ENCODE measurements around the gene LHX3. TPM values are rescaled to one million over a fixed set of nuclear protein-coding genes. Genes with fewer than 3 reads are reported as not detected.

Gene LHX3
- total and polyA plus RNA-seq, 10 of the 15 experiments (the other 5 are each of a cell fraction or from before 2014, with no cell fraction given): not detected

GRCh38 chr9:136147890-136148714, 56.8 kb downstream of the LHX3 start:
- Histone ChIP-seq H3K36me3 (ENCODE audit: control insufficient read depth in 2 of 2, insufficient read depth in 2 of 2, low read length in 1 of 2) (no peaks in the 10 kb centered on the region), H3K27ac (ENCODE audit: control insufficient read depth, insufficient read depth) (no peak overlapping the region), H3K9me3 (replicated peaks; ENCODE audit: control insufficient read depth, insufficient read depth, low read length) (no peaks in the 10 kb centered on the region), H3K4me3 (no peak overlapping the region), H3K4me1 (ENCODE audit: control insufficient read depth, insufficient read depth, low read length) (no peaks in the 10 kb centered on the region), H3K9ac (ENCODE audit: control insufficient read depth, insufficient read depth, low read length) (no peak overlapping the region), H3K27me3 (replicated peaks in 1 of 2; ENCODE audit: control insufficient read depth in 2 of 2, insufficient read depth in 2 of 2, low read length in 1 of 2) (peaks cover 0 to 2% of the 10 kb centered on the region in 2 experiments; a peak in 2 of 4 replicates), H4K20me1 (ENCODE audit: control insufficient read depth, insufficient read depth) (no peaks in the 10 kb centered on the region), H3K79me2 (ENCODE audit: control insufficient read depth, insufficient read depth, low read length) (no peaks in the 10 kb centered on the region), H3K4me2 (ENCODE audit: control insufficient read depth, insufficient read depth) (no peak overlapping the region), H2AFZ (ENCODE audit: control insufficient read depth, low read depth, low read length) (no peak overlapping the region)
- ChIA-PET SMC1A (ENCODE audit: uncharacterized antibody, unreplicated experiment) (no interaction called here), POLR2A (no interaction called here), RAD21 (ENCODE audit: unreplicated experiment) (no interaction called here), CTCF (no interaction called here)
- BruUV-seq (replicated peaks): no TSS peak
- FAIRE-seq (no peak), DNase-seq (ENCODE audit: low read depth, low spot score) (no peak), ATAC-seq (no peak)
- in situ Hi-C loops (cut with MboI) (no loop called here), intact Hi-C loops (cut with micrococcal nuclease; ENCODE audit: unreplicated experiment) (no loop called here)
- WGBS (ENCODE audit: insufficient coverage, insufficient replicate concordance, low lambda C conversion rate, missing lambda C conversion rate): 23% methylated on average over 34 of the region's 35 CpGs
- no peak for TF ChIP-seq RCOR1 (conservative IDR thresholded peaks at IDR 0.05; ENCODE audit: low read depth, low read length)
- no peak for TF ChIP-seq HSF1 (IDR thresholded peaks at IDR 0.05; ENCODE audit: low read depth, low read length)
- TF ChIP-seq SREBF1 (IDR thresholded peaks at IDR 0.05; ENCODE audit: low read length): no peak
- TF ChIP-seq ZSCAN29 (IDR thresholded peaks at IDR 0.05): no peak
- TF ChIP-seq HDAC6 (IDR thresholded peaks at IDR 0.05; ENCODE audit: unreplicated experiment): no peak
- TF ChIP-seq RBBP5 (conservative IDR thresholded peaks at IDR 0.05): no peak

Measured in GM12878 (cell line).